Activated CD8-positive, alpha-beta memory T cell treated with anti-CD3 and anti-CD28 coated beads, Interleukin-2, amount 50 U/mL, for 24 hours (primary cell): ENCODE results near the gene KRT33B.
A peak's percentile ranks its signal among the peaks of the same experiment; 100 is the strongest.
"Not testable (repeated sequence)": the region's sequence is repeated elsewhere in the genome, so short reads cannot be mapped to it uniquely, and the experiment has no call there.

Experiments used
- DNase-seq: peaks from one replicate; pipeline ENCODE4 v3.0.0-alpha.2; 2020; ENCODE audit errors: extremely low read depth

Gene KRT33B

GRCh38 chr17:41369713-41370112 is at the start of gene KRT33B:
TSS of gene KRT33B (minus strand) at chr17:41369813. CDS start at chr17:41369750, 63 bp downstream.
- no peak for DNase-seq

- DNase-seq = no peak
Observed at GRCh38 chr17:41418116-41418860, 48.7 kb upstream of the KRT33B start.

GRCh38 chr17:41417576-41418015 is 48.0 kb upstream of the KRT33B start:
- no peak for DNase-seq

- DNase-seq = no peak
Observed at GRCh38 chr17:41417127-41417526, 47.5 kb upstream of the KRT33B start.

GRCh38 chr17:41416479-41416878 is 46.9 kb upstream of the KRT33B start:
- DNase-seq = no peak

GRCh38 chr17:41415833-41416335 is 46.3 kb upstream of the KRT33B start:
- DNase-seq = no peak

- no peak for DNase-seq
Observed at GRCh38 chr17:41415411-41415810, 45.8 kb upstream of the KRT33B start.

- DNase-seq = no peak
Observed at GRCh38 chr17:41413982-41414381, 44.4 kb upstream of the KRT33B start.

GRCh38 chr17:41413353-41413957 is 43.8 kb upstream of the KRT33B start:
- no peak for DNase-seq

GRCh38 chr17:41411072-41411840 is 41.6 kb upstream of the KRT33B start:
- DNase-seq = no peak

- DNase-seq = no peak
Observed at GRCh38 chr17:41407226-41407625, 37.6 kb upstream of the KRT33B start.

- DNase-seq = no peak
Observed at GRCh38 chr17:41406205-41406604, 36.6 kb upstream of the KRT33B start.

- DNase-seq = peak; percentile 19
Observed at GRCh38 chr17:41404024-41404671, 34.5 kb upstream of the KRT33B start.

- DNase-seq = no peak
Observed at GRCh38 chr17:41403404-41404023, 33.9 kb upstream of the KRT33B start.

- no peak for DNase-seq
Observed at GRCh38 chr17:41402161-41402560, 32.5 kb upstream of the KRT33B start.

- DNase-seq = no peak
Observed at GRCh38 chr17:41396996-41397660, 27.5 kb upstream of the KRT33B start, which contains the start of gene KRT31. TSS of gene KRT31 (minus strand) at chr17:41397608. CDS start at chr17:41397539, 69 bp downstream.

- no peak for DNase-seq
Observed at GRCh38 chr17:41396340-41396739, 26.7 kb upstream of the KRT33B start.

- no peak for DNase-seq
Observed at GRCh38 chr17:41395611-41396010, 26.0 kb upstream of the KRT33B start.

GRCh38 chr17:41395044-41395443 is 25.4 kb upstream of the KRT33B start:
- not testable (repeated sequence) for DNase-seq

- no peak for DNase-seq
Observed at GRCh38 chr17:41394254-41394996, 24.8 kb upstream of the KRT33B start.
